OCI-M1 (cell line): ENCODE data around the gene CPNE1.

Source experiments
- DNase-seq: peaks from one replicate; lab custom pipeline; 2025; lab: John Stamatoyannopoulos, UW

The CPNE1 gene

DNA sequence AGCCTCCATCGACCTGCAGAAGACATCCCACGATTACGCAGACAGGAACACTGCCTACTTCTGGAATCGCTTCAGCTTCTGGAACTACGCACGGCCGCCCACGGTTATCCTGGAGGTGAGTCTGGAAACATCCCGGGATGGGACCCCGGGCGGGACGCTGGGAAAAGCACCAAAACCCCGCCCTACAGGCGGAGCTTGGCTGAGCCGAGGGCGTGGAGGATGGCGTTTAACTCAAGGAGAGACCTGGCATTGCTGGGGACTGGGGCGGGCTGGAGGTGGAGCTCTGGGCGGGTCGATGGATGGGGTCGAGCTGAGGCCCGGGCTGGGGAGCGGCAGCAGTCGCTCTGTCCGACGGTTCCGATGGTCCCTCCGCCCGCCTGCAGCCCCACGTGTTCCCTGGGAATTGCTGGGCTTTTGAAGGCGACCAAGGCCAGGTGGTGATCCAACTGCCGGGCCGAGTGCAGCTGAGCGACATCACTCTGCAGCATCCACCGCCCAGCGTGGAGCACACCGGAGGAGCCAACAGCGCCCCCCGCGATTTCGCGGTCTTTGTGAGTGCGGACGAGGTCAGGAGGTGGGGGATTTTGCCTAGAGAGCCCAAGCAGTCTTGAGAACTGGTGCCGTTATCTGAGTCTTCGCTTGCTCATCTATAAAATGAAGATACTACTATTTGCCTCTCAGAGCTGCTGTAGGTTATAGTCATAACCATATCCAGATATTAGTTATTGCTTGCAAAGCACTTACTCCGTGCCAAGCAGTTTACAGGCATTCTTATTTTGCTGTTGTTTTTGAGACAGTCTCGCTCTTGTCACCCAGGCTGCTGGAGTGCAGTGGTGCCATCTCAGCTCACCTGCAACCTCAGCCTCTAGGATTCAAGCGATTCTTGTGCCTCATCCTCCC is 45.3 kb downstream of the CPNE1 start:
- peak; percentile 89 for DNase-seq

DNA sequence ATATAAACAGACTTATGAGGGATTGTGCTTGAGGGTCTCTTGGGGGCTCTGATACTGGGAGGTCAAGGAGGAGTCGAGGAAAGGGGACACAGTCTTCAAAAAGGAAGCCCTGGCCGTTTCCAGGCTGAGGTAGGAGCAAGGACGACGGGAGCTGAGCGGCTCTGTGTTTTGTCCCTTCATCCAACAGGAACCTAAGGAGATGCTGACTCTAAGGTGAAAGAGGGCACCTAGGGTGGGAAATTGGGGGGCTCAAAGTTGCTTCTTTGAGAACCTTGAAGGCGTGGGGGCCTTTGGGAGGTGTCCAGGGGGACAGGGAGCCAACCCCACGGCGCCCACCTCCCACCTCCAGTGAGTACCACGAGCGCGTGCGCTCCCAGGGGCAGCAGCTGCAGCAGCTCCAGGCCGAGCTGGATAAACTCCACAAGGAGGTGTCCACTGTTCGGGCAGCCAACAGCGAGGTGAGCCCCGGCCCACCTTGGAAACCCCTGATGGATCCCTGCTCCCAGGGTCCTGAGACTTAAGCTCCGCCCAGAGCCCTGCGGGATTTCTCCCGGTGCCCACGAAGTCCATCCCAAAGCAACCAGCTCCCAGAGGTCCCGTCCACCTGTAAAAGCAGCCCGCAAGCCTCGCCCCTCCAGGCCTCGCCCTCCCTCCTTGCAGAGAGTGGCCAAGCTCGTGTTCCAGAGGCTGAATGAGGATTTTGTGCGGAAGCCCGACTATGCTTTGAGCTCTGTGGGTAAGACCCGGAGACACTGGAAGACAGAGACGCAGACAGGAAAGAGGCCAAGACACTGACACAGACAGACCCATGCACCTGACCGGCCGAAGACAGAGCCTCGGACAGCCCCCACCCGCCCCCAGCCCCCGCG is 46.2 kb downstream of the CPNE1 start:
- DNase-seq, result peak; percentile 31

DNA sequence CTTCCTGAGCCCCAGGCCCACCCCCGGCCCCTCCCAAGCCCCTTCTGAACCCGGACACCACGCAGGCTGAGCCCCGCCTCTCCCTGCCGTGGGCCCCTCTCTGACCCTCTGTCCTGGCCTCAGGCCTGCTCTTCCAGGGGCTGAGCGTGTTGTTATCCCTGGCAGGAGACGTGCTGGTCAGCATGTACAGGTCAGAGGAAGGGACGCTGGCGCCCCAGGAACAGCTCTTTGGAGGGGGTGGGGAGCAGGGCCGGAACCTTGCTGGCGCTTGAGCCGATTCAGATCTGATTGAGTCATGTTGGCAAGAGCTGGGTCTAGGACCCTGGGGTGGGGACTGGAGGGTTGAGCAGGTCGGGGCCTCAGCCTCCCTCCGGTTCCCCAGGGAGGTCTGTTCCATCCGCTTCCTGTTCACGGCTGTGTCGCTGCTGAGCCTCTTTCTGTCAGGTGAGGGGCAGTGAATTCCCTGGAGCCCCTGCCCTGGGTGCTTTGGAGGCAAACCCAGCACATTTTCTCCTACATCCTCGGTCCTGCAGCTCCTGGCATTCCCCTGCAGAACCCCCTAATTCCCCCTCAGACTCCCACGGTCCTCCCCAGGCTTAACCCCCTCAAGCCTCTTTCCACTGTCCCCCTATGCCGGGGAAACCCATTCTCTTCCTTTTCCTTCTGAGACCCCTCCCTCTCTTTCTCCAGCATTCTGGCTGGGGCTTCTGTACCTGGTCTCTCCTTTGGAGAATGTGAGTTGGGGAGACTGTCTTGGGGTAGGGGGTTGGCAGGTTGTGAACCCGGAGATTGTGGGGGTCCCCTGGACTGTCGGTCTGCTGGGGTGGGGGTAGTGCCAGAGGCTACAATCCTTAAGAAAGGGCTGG is 47.1 kb downstream of the CPNE1 start:
- peak; percentile 84 for DNase-seq

DNA sequence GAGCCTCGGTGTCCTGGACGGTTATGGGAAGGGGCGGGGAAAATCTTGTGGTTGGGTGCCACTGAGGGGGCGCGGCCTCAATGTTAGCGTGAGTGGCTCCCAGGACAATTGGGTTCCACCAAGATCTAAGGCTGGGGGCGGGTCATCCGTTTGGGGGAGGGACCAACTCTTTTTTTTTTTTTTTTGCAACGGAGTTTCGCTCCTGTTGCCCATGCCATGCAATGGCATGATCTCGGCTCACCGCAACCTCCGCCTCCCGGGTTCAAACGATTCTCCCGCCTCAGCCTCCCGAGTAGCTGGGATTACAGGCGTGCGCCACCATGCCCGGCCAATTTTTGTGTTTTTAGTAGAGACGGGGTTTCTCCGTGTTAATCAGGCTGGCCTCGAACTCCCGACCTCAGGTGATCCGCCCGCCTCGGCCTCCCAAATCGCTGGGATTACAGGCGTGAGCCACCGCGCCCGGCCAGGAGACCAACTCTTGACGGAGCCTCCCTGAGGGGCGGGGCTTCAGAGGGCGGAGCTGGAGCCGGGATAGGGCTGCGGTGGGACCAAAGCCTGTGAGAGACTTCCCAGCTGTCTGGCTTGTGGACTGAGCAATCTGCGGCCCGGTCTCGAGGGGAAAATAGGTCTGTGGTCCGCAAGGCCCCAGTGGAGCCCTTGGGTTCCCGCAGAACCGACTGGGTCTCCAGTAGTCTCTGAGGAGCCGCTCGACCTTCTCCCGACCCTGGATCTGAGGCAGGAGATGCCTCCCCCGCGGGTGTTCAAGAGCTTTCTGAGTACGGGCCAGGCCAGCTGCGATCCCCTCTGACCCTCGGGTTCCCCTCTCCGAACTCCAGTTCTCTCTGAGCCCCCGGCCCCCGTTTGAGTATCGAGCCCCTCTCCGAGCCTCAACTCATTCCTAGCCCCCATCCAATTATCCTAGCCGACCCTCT is 48.0 kb downstream of the CPNE1 start:
- DNase-seq, result peak; percentile 93

DNA sequence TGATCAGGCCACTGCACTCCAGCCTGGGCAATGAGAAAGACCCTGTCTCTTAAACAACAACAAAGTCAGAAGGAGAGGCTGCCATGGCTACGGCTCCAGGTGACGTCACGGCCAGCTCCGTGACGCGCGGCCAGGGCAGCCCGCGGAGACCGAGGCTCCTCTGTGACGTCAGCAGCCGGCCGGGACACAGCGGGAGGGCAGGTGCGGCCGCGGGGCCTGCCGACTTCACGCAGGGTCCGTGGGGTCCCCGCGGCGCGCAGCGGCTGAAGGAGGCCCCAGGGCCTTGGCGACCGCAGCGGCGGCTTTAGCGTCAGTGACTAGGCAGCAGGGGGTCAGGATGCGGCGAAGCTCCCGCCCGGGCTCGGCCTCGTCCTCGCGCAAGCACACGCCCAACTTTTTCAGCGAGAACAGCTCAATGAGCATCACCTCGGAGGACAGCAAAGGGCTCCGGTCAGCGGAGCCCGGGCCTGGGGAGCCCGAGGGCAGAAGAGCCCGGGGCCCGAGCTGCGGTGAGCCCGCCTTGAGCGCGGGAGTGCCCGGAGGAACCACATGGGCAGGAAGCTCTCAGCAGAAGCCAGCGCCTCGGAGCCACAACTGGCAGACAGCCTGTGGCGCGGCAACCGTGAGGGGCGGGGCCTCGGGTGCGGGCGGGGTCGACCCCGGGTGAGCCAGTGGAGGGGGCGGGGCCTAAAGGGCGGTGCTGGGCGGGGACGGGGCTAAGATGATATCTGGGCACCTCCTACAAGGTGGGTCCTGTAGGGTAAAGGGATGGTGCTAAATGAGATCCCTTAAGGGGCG is 48.8 kb downstream of the CPNE1 start, which contains the start of gene SPAG4:
Gene SPAG4, plus strand, starts transcription at position 163 of the 798 bp plus-strand sequence. Its CDS starts 175 bp downstream, at position 338.
- DNase-seq, result peak; percentile 100

DNA sequence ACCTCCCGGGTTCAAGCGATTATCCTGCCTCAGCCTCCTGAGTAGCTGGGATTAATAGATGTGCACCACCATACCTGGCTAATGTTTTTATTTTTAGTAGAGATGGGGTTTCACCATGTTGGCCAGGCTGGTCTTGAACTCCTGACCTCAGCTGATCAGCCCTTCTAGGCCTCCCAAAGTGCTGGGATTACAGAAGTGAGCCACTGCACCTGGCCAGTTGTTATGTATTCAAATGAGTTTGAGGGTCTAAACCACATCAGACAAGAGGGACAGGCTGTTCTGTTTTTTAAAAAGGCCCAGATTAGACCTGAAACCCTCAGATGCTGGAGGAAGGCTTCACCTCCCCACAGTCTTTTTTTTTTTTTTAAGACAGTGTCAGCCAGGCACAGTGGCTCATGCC is 53.2 kb downstream of the CPNE1 start:
- DNase-seq, result no peak

DNA sequence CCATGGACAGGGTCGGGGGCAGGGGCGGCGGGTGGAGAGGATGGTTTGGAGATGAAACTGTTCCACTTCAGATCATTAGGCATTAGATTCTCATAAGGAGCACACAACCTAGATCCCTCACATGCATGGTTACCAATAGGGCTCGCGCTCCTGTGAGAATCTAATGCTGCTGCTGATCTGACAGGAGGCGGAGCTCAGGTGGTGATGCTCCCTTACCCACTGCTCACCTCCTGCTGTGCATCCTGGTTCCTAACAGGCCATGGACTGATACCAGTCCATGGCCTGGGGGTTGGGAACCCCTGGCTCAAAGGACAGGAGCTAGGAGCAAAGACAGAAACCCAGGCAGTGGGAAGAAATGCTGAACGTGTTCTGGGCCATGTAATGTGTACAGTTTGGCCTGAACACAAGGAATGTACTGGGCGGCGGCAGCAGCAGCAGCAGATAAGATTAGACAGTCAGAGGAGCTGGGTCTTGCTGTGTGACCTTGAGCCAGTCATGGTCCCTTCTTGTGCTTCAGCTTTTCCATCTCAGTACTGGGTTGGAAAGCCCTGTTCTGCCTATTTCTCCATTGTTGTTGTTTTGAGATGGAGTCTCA is 53.8 kb downstream of the CPNE1 start:
- DNase-seq, result no peak

DNA sequence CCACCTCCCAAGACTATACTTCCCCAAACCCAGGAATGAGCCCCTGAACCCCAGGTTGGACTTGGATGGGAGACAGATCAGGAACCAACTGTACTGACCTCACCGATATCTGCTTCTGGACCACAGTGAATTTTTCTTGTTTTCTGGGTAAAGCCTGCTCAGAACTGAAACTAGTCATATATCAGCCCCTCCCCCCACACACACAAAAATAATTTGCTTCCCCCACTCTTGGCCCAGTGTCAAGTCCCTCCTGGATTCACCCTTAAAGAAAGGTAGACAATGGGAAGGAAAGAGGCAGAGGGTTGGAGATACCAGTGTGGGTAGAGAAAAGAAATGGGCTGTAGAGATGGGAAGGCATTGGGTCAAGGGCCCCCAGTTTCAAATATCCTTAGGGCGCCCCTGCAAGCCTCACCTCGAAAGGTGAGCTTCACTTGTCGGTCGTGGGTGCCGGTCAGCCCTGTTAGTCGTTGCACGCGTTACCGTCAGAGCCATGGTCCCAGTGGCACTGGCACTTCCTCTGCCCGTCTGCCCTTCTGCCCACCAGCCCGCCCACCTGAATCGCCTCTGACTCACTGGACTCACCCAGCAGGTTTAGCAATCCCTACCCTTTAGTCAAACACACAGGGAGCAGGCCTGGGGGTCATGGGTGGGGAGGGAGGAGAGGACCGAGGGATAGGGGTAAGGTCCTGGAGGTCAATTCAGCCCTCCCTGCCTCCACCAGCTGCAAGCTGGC is 57.5 kb downstream of the CPNE1 start:
- DNase-seq, result peak; percentile 55

DNA sequence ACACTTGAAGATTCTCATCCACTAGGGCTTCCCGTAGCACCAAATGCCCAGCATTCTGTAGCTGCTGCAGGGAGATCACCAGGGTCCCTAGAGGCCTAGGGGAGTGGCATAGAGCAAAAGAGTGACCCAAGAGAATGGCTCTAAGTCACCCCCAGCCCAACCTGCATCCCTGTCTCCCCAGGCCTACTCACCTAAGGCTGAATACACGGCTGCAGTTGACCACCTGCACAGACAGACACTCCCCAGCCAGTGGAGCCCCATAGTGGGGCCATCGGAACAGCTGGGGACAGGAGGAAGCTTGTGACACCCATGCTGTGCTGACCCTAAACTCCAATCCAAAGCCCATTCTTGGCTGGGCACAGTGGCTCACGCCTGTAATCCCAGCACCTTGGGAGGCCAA is 58.6 kb downstream of the CPNE1 start:
- DNase-seq, result no peak

DNA sequence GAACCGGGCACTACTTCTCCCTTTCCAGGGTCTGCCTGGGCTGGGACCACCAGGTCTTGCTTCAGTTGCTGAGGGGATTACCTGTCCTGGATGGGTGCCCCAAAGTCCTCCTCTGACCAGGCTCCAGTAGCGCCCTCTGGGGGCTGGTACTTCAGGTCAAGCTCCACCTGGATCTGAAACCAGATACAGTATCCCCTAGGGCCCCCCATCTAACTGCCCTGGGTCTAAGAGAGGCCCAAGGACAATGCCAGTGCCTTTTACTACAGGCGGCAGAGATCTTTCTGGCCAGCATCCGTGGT is 60.3 kb downstream of the CPNE1 start:
- DNase-seq, result peak; percentile 17

DNA sequence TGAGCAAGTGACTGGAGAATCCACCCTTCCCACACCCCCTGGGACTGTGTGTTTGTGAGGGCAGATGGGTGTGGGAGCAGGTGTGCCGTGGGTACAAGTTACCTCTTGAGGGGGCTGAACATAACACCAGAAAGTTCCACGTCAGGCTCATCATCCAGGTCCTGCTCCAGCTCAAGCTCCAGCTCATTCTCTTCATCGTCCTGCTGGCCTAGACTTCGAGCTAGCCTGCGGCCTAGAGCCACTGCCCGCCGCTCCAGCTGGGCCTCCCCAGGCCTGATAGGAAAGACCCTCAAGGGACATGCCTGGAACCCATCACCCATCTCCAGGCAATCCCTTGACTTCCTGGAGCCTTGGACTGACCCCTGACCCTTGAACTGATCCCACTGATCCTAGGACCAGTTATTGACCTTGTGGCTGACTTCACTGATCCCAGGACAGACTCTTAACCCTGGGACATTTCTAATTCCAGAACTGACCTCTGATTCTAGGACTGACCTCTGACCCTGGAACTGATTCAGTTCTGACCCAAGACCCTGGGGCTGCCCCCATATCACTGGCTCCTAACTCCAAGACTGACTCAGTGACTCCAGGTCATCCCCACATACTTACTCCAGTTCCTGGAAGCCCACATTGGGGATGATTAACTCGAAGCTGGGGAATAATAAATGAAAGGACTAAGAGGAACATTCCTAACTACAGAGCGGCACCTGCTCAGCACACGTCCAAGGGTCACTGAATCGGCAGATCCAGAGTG is 60.8 kb downstream of the CPNE1 start:
- no peak for DNase-seq

DNA sequence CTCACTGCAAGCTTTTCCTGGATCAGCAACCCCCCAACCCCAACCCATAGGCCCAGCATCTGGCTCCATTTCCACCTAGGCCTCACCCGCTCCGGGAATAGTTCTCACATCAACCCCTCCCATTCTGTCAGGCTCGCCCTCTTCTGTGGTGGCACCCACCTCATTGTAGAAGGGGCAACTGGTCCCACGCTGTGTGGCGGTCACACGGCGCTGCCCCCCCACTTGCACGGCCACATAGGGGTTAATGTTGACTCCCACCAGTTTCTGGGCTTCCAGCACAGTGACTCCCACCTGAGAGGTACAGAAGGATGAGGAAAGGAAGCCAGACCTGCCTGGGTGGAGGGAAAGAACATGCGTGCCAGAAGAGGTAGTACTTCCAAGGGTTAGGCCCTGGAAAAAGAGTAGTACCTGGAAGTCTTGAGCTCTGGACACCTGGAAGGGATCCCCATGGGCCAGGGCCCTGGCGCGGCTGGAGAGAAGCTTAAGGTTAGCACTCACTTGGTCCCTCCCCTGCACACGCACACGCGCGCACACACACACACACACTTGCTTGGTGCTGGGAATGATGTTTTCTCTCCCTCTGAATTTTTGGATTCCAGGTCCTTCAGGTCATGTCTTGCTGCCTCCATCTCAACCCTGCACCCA is 61.7 kb downstream of the CPNE1 start:
- no peak for DNase-seq

DNA sequence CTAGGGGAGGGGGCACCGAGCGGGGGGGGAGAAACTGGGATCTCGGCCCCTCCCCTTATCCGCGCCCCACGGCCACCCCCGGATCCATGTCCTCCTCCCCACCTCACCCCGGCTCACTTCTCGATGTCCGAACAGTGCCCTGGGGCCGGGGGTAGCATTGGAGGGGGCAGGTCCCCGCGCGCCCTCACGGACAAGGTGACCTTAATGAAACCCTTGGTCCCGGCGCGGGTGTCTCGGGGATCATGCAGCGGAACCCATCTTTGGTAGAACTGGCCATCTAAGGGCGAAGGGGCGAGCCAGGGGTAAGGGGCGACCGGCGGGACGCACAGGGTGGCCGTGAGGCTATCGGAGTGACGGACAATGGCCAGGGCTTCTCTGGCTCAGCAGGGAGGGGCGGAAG is 62.7 kb downstream of the CPNE1 start:
- no peak for DNase-seq

DNA sequence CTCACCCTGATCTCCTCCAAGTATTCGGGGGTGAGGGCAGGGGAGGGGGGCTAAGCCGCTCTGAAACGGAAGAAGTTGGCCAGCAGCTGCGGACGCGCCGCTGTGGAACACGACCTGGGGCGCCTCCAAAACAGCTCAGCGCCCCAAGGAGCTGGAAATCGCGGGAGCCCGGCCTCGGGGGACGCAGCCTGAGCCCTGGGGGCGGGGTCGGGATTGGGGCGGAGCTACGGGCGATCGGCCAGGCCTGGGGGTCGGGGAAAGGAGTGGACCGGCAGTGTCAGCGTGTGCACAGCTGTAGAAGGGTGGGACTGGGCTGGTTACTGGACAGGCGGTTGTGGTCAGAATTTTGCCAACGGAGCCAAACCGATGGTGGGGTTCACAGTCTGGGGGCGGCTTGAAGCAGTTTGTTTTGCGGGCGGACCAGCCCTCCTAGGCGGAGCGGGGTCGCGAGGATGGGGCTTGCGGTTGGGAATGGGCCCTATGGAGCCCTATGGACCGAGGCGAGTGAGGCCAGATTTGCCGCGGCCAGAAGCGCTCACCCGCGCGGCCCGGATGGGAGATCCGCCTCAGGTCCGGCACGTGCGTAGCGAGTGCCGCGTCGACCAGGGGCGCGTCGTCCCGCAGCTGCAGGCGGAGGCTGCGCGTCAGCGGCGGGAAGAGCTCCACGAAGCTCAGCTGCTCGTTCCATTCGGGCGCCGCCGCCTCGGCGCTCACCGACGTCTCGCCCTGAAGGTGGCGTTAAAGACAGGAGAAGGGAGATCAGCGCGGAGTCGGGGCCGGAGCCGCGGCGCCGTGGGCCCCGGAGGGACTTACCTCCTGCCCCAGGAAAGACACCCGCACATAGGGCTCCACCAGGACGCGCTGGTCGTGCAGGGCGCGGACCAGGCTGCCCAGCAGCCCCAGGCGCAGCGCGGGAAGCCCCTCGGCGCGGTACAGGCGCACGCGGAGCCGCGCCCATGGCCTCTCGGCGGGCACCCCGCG is 63.4 kb downstream of the CPNE1 start:
- DNase-seq, result peak; percentile 72

DNA sequence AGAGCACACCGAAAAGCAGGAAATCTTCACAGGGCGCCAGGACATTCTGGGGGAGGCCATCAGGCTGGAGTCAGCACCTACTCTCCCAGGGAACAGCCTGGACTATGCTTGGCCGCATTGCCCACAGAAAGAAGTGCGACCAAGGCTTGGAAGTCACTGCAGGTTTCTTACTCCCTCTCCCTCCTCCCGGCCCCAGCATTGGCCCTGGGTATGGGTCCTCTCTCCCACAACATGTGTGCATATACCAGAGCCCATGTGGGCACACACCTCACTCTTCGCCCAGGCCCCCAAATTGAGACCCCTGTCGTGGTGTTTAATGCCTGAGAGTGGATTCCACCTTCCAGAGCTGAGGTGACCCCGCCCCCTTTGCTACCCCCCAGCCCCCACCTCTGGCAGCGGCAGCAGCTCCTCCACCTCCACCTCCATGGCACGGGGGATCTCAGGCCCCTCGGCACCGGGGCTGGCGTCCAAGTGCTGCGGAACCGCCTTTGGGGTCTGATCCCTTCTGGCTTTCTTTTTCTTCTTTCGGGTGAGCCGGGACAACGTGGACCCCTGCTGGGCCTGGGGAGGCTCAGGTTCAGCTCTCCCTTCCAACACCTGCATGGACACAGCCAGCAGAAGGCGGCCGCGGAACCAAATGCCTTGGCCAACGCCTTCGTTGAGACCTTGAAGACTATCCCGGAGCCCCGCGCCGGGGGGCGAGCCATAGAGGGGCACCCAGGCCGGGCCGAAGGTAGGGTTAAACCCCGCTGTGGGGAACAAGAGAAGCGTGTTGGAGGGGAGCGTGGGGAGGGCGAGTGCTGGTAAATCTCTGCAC is 64.3 kb downstream of the CPNE1 start:
- DNase-seq, result no peak

DNA sequence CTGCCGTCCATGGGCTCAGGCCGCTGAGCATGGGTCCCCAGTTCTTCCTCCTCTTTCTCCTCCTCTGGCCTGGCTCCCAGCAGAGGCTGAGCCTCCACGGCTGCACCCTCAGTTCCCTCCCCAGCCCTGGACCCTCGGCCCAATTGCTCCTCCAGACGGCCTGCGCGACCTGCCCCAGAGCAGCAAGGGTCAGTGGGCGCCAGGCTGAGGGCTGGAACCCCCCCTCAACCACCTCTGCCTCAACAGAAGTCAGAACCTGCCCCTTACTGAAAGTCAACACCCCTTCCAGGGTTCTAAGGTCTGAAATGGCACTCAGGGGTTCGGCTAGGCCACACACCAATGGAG is 65.0 kb downstream of the CPNE1 start:
- no peak for DNase-seq
